ENCODE data around the gene SGCB.

The SGCB gene

DNA sequence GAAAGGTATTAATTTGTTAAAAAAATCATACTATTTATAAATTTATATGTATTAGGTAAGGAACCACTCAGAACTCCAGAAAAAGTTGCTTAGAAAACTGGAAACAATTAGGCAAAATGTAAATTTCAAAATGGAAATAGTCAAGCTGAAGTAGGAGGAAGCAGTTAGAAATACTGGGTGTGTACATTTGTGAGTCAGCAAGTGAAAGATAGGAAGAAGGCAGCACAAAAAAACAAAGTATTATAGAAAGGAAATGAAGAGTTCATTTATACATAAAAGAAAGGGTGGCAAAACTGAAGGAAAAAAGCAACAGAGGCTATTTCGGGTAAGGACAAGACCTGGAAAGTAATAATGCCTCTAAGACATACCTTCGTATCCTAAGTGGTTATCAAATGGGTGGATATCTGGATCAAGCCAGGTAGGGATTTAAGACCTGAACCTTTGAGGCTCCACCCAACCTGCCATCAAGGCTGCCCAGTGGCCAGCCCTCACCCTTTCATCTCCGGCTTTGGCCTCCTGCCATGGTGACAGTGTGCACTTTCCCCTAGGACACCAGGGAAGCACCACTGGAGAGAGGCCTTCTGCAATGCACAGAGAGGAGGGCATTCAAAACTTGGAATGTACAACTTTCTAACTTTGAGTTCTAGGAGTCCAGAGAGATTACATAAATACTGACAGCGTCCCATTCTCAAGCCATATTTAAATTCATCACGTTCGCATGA is 18.0 kb downstream of the SGCB start, which contains the start of gene LRRC66:
Gene LRRC66 (minus strand): TSS at position 428 of the 722 bp plus-strand sequence. CDS start 2,750 bp downstream, outside the sequence.
- Histone ChIP-seq H3K9me3 (ENCODE audit: control insufficient read depth, low read length) (no peaks in the 10 kb centered on the region), H3K4me3 (ENCODE audit: extremely low read depth, insufficient read depth, low read length, poor library complexity, severe bottlenecking) (no peak within 1 kb of the TSS), H3K27ac (ENCODE audit: low read depth, low read length, severe bottlenecking) (no peak within 1 kb of the TSS), H3K36me3 (ENCODE audit: control insufficient read depth, insufficient read depth, low read length) (peaks cover 33% of the 10 kb centered on the region), H3K4me1 (ENCODE audit: control insufficient read depth, insufficient read depth, low read length, poor library complexity, severe bottlenecking) (no peaks in the 10 kb centered on the region)
- WGBS, 2 experiments (ENCODE audit: insufficient coverage in 2 of 2) = 95 to 100% methylated on average over 3 to 4 of the region's 6 CpGs

DNA sequence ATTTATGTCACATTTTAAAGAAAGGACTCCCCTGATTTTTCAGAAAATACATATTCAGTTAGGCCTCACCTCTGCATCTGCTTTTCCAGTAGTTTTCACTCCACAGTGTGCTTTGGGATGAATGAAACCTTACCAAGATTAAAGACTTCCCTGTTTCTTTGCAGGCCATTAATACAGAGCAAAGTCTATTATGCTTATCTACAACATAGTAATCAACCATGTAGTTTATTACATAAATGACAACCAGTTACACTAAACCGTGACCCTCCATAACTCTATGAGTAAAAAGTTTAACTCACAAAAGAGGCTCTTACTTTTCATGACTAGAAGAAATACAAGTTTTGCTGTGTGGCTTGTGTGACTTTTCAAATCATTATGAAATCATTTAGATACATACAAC is 20.3 kb downstream of the SGCB start:
- WGBS, 2 experiments (ENCODE audit: insufficient coverage in 2 of 2) = no CpG with 5 or more reads among the region's 1 CpG
- no peaks in the 10 kb centered on the region for H3K4me1 ChIP-seq (ENCODE audit: control insufficient read depth, insufficient read depth, low read length, poor library complexity, severe bottlenecking)
- H3K36me3 ChIP-seq (ENCODE audit: control insufficient read depth, insufficient read depth, low read length) = peaks cover 12% of the 10 kb centered on the region
- H3K4me3 ChIP-seq (ENCODE audit: extremely low read depth, insufficient read depth, low read length, poor library complexity, severe bottlenecking) = no peak overlapping the region
- H3K27ac ChIP-seq (ENCODE audit: low read depth, low read length, severe bottlenecking) = no peak overlapping the region
- no peaks in the 10 kb centered on the region for H3K9me3 ChIP-seq (ENCODE audit: control insufficient read depth, low read length)

DNA sequence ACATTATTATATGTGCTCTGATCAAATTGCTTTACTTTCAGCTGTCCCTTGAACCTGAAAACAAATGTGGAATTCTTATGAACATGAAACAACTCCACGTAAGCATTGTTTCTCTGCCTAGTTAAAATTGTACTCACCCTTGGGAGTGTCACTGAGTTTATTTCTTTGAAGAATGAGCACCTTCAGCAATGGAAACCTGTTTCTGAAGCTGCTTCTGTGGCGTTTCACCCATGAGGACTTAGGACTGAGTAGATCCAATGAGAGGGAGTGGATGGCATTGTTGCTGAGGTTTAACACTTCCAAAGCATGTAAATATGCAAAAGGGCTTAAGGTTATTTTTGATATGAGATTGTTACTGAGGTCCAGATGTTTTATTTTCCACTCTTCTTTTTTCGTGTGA is 21.1 kb downstream of the SGCB start:
- 77 to 86% methylated on average over 1 to 2 of the region's 3 CpGs for WGBS, 2 experiments (ENCODE audit: insufficient coverage in 2 of 2)
- Histone ChIP-seq H3K4me3 (ENCODE audit: extremely low read depth, insufficient read depth, low read length, poor library complexity, severe bottlenecking) (no peak overlapping the region), H3K27ac (ENCODE audit: low read depth, low read length, severe bottlenecking) (no peak overlapping the region), H3K36me3 (ENCODE audit: control insufficient read depth, insufficient read depth, low read length) (peaks cover 5% of the 10 kb centered on the region), H3K4me1 (ENCODE audit: control insufficient read depth, insufficient read depth, low read length, poor library complexity, severe bottlenecking) (no peaks in the 10 kb centered on the region), H3K9me3 (ENCODE audit: control insufficient read depth, low read length) (no peaks in the 10 kb centered on the region)

DNA sequence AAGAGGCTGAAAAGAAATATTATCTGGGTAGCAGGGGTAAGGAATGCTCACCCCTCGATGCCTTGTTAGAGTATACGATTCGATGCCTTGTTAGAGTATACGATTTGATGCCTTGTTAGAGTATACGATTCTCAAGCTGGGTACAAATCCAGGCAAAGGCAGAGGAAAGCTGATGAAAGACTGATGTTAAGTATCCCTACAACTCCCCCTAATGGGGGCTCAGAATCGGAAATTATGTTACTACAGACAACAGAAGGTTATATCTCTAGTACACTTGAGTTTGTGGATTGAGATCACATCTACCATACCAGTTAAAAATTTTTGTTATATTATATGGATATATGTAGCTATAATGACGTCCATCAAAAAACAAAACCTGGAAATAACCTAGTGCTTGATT is 22.7 kb downstream of the SGCB start:
- WGBS, 2 experiments (ENCODE audit: insufficient coverage in 2 of 2) = 76 to 100% methylated on average over 3 to 5 of the region's 7 CpGs

DNA sequence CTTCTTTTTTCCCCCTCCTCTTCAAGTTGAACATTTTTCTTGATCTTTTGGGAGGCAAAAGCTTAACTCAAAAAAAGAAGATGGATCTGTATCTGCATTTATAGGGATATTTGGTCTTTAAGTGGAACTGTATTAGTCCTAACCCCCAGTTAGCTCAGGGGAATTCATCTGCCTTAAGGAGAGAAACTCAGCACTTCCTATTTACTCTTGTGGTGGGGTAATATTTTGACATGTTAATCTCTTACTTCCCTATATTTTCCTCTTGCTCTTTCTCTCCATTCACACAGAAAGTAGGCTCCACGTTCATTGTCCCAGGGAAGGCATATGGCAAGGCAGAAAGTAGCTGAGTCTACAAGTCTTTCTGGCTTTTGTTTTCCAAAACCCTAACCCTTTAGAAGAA is 23.2 kb downstream of the SGCB start:
- WGBS, 2 experiments (ENCODE audit: insufficient coverage in 2 of 2) = no CpG with 5 or more reads among the region's 1 CpG
- H3K9me3 ChIP-seq (ENCODE audit: control insufficient read depth, low read length) = no peaks in the 10 kb centered on the region
- no peak overlapping the region for H3K4me3 ChIP-seq (ENCODE audit: extremely low read depth, insufficient read depth, low read length, poor library complexity, severe bottlenecking)
- no peaks in the 10 kb centered on the region for H3K4me1 ChIP-seq (ENCODE audit: control insufficient read depth, insufficient read depth, low read length, poor library complexity, severe bottlenecking)
- no peaks in the 10 kb centered on the region for H3K36me3 ChIP-seq (ENCODE audit: control insufficient read depth, insufficient read depth, low read length)
- H3K27ac ChIP-seq (ENCODE audit: low read depth, low read length, severe bottlenecking) = no peak overlapping the region

More for the DNA sequence above, 22.7 kb downstream of the SGCB start:
- no peak overlapping the region for H3K4me3 ChIP-seq (ENCODE audit: extremely low read depth, insufficient read depth, low read length, poor library complexity, severe bottlenecking)
- no peaks in the 10 kb centered on the region for H3K4me1 ChIP-seq (ENCODE audit: control insufficient read depth, insufficient read depth, low read length, poor library complexity, severe bottlenecking)
- no peak overlapping the region for H3K27ac ChIP-seq (ENCODE audit: low read depth, low read length, severe bottlenecking)
- no peaks in the 10 kb centered on the region for H3K36me3 ChIP-seq (ENCODE audit: control insufficient read depth, insufficient read depth, low read length)
- no peaks in the 10 kb centered on the region for H3K9me3 ChIP-seq (ENCODE audit: control insufficient read depth, low read length)

DNA sequence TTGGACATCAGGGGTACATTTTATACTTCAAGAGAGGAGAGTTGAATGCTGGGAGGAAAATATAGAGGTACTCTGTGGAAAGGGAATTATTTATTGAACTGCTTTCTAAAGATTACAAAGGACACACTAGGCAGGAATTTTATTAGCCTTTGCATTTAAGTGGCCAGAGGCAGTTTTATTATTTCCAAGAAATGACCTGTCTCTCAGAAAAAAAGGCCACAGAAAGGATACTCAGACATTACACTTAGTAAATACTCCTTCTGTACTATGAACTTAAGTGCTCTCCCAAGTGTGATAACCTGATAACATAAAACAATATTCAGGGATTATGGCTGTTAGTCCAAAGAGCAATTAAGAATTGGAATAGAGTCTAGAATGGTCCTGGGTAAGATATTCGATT is 25.4 kb downstream of the SGCB start:
- H3K9me3 ChIP-seq (ENCODE audit: control insufficient read depth, low read length) = no peaks in the 10 kb centered on the region
- H3K27ac ChIP-seq (ENCODE audit: low read depth, low read length, severe bottlenecking) = no peak overlapping the region
- H3K36me3 ChIP-seq (ENCODE audit: control insufficient read depth, insufficient read depth, low read length) = no peaks in the 10 kb centered on the region
- WGBS, 2 experiments (ENCODE audit: insufficient coverage in 2 of 2) = no CpG with 5 or more reads among the region's 1 CpG
- no peaks in the 10 kb centered on the region for H3K4me1 ChIP-seq (ENCODE audit: control insufficient read depth, insufficient read depth, low read length, poor library complexity, severe bottlenecking)
- H3K4me3 ChIP-seq (ENCODE audit: extremely low read depth, insufficient read depth, low read length, poor library complexity, severe bottlenecking) = no peak overlapping the region

DNA sequence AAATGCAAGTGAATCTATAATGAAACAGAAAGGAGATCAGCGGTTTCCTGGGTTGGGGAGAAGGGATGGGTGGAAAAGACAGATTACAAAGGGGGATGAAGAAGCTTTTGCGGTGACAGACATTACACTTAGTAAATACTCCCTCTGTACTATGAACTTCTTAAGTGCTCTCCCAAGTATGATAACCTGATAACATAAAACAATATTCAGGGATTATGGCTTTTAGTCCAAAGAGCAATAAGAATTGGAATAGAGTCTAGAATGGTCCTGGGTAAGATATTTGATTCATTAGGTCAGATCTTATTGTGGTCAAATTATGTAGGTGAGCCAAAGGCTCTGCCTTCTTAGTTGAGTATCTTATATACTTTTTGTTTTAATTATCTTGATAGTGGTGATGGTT is 27.1 kb downstream of the SGCB start:
- Histone ChIP-seq H3K27ac (ENCODE audit: low read depth, low read length, severe bottlenecking) (no peak overlapping the region), H3K36me3 (ENCODE audit: control insufficient read depth, insufficient read depth, low read length) (no peaks in the 10 kb centered on the region), H3K9me3 (ENCODE audit: control insufficient read depth, low read length) (no peaks in the 10 kb centered on the region), H3K4me1 (ENCODE audit: control insufficient read depth, insufficient read depth, low read length, poor library complexity, severe bottlenecking) (no peaks in the 10 kb centered on the region), H3K4me3 (ENCODE audit: extremely low read depth, insufficient read depth, low read length, poor library complexity, severe bottlenecking) (no peak overlapping the region)
- no CpG with 5 or more reads among the region's 2 CpGs for WGBS, 2 experiments (ENCODE audit: insufficient coverage in 2 of 2)

DNA sequence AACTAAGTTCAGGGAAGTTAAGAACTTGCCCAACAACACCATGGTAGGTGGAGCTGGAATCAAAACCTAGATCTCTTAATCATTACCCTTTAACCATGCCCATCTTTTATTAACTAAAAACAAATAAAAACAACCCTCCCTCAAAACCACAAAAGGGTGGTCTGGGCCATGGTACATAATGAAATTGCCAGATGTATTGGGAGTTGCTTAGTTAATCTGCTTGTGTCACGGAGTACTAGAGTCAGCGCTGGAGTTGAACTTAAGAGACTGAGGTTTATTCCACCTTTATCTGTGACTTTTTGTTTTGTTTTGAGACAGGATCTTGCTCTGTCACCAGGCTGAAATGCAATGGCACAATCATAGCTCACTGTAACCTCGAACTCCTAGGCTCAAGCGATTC is 31.2 kb downstream of the SGCB start:
- H3K27ac ChIP-seq (ENCODE audit: low read depth, low read length, severe bottlenecking) = no peak overlapping the region
- H3K36me3 ChIP-seq (ENCODE audit: control insufficient read depth, insufficient read depth, low read length) = no peaks in the 10 kb centered on the region
- H3K4me1 ChIP-seq (ENCODE audit: control insufficient read depth, insufficient read depth, low read length, poor library complexity, severe bottlenecking) = no peaks in the 10 kb centered on the region
- no peak overlapping the region for H3K4me3 ChIP-seq (ENCODE audit: extremely low read depth, insufficient read depth, low read length, poor library complexity, severe bottlenecking)
- no peaks in the 10 kb centered on the region for H3K9me3 ChIP-seq (ENCODE audit: control insufficient read depth, low read length)
- 87 to 96% methylated on average over 3 to 4 of the region's 4 CpGs for WGBS, 2 experiments (ENCODE audit: insufficient coverage in 2 of 2)

DNA sequence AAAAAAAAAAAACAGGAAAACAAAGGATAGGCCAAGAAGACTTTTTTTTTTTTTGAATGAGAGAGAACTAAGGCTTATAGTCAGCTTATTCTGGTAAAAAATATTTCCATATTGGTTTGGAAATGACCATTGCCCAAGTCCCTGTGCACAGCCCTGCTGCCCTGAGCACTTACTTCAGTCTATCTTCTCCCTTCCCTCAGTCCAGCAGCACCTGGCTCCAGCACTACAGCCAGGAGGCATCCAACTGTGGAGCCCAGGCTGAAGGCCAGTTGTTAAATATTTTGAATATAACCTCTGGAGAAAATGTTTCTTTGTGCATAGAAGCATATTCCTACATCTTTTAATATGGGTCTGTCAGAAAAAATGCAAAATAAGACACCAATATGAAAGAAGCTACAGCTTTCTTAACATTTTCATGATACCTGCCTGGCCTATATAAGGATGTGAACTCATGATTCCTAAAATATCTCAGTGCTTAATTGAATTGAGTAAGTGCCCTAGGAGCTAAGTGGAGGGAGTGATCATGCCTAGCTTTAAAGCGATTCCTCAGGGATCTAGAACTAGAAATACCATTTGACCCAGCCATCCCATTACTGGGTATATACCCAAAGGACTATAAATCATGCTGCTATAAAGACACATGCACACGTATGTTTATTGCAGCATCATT is 32.4 kb downstream of the SGCB start:
- Histone ChIP-seq H3K4me3 (ENCODE audit: extremely low read depth, insufficient read depth, low read length, poor library complexity, severe bottlenecking) (no peak overlapping the region), H3K27ac (ENCODE audit: low read depth, low read length, severe bottlenecking) (no peak overlapping the region), H3K36me3 (ENCODE audit: control insufficient read depth, insufficient read depth, low read length) (no peaks in the 10 kb centered on the region), H3K9me3 (ENCODE audit: control insufficient read depth, low read length) (no peaks in the 10 kb centered on the region), H3K4me1 (ENCODE audit: control insufficient read depth, insufficient read depth, low read length, poor library complexity, severe bottlenecking) (no peaks in the 10 kb centered on the region)
- WGBS, 2 experiments (ENCODE audit: insufficient coverage in 2 of 2) = no CpG with 5 or more reads among the region's 2 CpGs

DNA sequence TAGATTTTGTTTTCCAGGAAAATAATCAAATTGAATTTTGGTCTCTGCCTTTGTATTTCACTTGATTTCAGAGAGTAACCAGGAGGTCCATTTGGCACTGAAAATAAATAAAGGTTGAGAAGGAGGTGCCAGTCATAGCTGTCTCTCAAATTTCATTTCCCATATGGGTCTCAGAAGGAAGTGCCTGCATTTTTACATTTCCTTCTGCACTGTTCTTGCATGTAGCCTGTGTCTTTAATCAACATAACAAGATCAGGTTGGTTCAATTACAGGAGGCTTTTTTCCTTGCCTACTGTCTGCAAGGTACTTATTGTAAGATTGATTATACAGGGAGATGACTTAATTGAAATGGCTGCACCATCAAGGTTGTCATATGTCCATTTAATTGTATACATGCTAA is 33.7 kb downstream of the SGCB start:
- H3K27ac ChIP-seq (ENCODE audit: low read depth, low read length, severe bottlenecking) = no peak overlapping the region
- H3K4me1 ChIP-seq (ENCODE audit: control insufficient read depth, insufficient read depth, low read length, poor library complexity, severe bottlenecking) = no peaks in the 10 kb centered on the region
- H3K9me3 ChIP-seq (ENCODE audit: control insufficient read depth, low read length) = no peaks in the 10 kb centered on the region
- H3K4me3 ChIP-seq (ENCODE audit: extremely low read depth, insufficient read depth, low read length, poor library complexity, severe bottlenecking) = no peak overlapping the region
- no peaks in the 10 kb centered on the region for H3K36me3 ChIP-seq (ENCODE audit: control insufficient read depth, insufficient read depth, low read length)

DNA sequence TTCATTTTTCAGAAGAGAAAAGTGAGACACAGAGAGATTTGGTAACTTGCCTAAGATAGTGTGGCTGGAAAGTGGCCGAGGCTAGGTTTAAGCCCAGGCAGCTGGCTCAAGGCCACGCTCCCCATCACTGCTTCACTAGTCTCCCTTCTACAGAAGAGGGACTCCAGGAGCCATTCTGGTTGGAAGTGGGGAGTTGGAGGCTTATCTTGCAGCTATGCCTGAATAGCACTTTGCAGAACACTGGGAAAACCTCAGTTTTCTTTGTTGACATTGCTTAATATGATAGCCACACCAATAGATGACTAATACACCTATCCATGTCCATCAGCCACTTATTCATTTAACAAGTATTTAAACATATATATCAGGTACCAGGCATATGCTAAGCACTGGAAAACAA is 36.5 kb downstream of the SGCB start:
- no peaks in the 10 kb centered on the region for H3K4me1 ChIP-seq (ENCODE audit: control insufficient read depth, insufficient read depth, low read length, poor library complexity, severe bottlenecking)
- no peaks in the 10 kb centered on the region for H3K9me3 ChIP-seq (ENCODE audit: control insufficient read depth, low read length)
- WGBS, 2 experiments (ENCODE audit: insufficient coverage in 2 of 2) = 73% methylated on average over 2 of the region's 2 CpGs; no CpG with 5 or more reads in 1 of the 2 experiments
- no peaks in the 10 kb centered on the region for H3K36me3 ChIP-seq (ENCODE audit: control insufficient read depth, insufficient read depth, low read length)
- H3K4me3 ChIP-seq (ENCODE audit: extremely low read depth, insufficient read depth, low read length, poor library complexity, severe bottlenecking) = no peak overlapping the region
- no peak overlapping the region for H3K27ac ChIP-seq (ENCODE audit: low read depth, low read length, severe bottlenecking)
